ENCODE results near the gene STX8.
A peak's percentile ranks its signal among the peaks of the same experiment; 100 is the strongest.
"Not testable (repeated sequence)": the region's sequence is repeated elsewhere in the genome, so short reads cannot be mapped to it uniquely, and the experiment has no call there.

The STX8 gene

DNA sequence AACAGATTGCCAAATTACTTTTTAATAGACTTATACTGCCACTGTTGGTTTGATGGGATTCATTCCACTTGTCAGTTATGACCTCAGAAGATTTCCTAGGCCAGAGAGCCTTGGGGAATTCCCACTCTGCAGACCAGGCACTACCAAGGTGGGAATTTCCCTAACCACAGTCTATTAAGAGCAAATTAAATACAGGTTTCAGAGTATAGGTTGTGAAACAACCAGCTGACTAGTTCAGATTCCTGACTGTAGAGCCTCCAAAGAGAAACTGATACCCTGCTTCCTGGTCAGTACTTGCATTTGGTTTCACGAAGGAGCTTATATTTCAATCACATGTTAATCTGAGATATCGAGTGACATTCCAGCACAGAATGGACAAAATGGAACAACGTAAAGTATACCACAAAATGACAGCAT is 186.5 kb downstream of the STX8 start:
- DNase-seq (ENCODE audit: low spot score), result no peak

- no peak for DNase-seq (ENCODE audit: low spot score)
These were observed 189.2 kb downstream of the STX8 start for GRCh38 chr17:9386401-9386800.

- DNase-seq (ENCODE audit: low spot score), result no peak
These were observed 191.8 kb downstream of the STX8 start for GRCh38 chr17:9383826-9384225.

DNA sequence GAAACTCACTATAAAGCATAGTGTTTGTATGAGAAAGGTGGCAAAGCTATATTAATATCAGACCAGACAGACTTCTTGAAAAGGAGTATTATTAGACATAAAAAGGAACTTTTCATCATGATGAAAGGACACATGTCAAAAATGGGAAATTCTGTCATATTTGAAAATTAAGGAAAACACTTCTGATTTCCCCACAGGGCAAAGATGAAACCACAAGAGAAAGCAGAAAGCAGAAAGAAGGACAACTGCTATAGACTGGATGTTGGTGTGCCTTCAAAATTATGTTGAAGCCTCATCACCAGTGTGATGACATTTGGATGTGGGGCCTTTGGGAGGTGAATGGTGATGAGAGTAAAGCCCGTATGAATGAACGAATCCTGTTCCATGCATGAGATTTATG is 193.0 kb downstream of the STX8 start:
- no peak for DNase-seq (ENCODE audit: low spot score)

- DNase-seq (ENCODE audit: low spot score), result no peak
These were observed 194.6 kb downstream of the STX8 start for GRCh38 chr17:9381068-9381467.

- no peak for DNase-seq (ENCODE audit: low spot score)
These were observed 195.3 kb downstream of the STX8 start for GRCh38 chr17:9380361-9380760.

GRCh38 chr17:9376177-9376576 is 199.4 kb downstream of the STX8 start:
- not testable (repeated sequence) for DNase-seq (ENCODE audit: low spot score)

GRCh38 chr17:9371019-9371418 is 204.6 kb downstream of the STX8 start:
- peak; percentile 3 for DNase-seq (ENCODE audit: low spot score)

- DNase-seq (ENCODE audit: low spot score), result peak; percentile 33
These were observed 205.2 kb downstream of the STX8 start for GRCh38 chr17:9370467-9370866.

DNA sequence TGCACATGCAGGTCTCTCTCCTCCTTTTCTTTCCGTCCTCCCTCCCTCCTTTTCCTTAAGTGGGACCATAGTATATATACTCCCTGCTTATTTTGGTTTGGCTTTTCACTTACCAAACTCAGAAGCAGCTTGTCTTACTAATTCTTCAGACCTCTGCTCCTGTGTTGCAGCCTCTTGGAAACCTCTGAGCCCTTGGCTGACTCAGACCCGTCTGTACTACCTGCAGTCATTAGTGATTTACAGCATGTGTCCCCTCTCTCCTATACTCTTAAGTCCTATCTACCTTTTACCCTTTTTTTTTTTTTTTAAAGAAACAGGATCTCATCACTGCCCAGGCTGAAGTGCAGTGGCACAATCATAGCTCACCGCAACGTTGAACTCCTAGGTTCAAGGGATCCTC is 207.0 kb downstream of the STX8 start:
- DNase-seq (ENCODE audit: low spot score), result no peak

GRCh38 chr17:9367156-9367555 is 208.5 kb downstream of the STX8 start:
- peak; percentile 37 for DNase-seq (ENCODE audit: low spot score)

GRCh38 chr17:9364837-9365430 is 210.7 kb downstream of the STX8 start:
- DNase-seq (ENCODE audit: low spot score), result no peak

DNA sequence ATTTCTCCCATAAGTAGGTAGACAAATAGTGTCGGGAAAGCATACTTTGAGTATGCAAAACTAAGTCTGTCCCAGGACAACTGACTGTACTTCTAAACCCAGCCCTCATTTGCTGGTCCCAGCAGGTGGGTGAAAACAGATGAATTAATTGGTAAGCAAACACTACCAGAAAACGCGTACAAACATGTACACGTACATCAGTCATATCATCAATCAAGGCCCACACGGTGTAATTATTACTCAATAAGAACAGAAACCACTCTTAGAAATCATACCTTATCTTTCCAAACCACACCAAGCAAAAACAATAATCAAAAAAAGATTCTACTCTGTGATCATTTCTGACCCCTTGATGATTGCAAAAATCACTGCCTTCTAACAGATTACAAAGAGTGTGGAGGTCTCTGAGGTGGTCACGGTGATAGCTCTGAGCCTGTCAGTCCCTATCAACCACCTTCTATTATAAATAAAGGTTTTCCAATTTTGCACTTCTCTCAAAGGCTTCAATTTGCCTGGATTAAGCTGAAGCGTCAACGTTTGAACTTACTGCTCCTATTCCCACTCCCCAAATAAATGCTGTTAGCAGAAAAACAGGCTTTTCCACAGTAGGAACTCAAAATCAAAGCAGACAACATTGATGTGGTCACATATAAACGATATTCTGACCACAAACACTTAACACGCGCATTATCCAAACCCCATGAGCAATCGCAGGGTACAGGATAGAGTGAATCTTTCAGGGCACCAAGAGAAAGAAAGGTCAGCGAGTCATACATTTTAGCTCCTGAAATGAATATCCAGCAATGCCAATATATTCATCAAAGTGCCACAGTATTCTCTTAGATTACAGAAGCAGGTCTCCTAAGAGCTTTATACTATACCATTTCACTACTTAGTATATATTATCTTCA is 211.9 kb downstream of the STX8 start:
- DNase-seq (ENCODE audit: low spot score), result no peak

- no peak for DNase-seq (ENCODE audit: low spot score)
These were observed 214.2 kb downstream of the STX8 start for GRCh38 chr17:9361188-9361955.

GRCh38 chr17:9360677-9361081 is 214.9 kb downstream of the STX8 start:
- DNase-seq (ENCODE audit: low spot score), result no peak

DNA sequence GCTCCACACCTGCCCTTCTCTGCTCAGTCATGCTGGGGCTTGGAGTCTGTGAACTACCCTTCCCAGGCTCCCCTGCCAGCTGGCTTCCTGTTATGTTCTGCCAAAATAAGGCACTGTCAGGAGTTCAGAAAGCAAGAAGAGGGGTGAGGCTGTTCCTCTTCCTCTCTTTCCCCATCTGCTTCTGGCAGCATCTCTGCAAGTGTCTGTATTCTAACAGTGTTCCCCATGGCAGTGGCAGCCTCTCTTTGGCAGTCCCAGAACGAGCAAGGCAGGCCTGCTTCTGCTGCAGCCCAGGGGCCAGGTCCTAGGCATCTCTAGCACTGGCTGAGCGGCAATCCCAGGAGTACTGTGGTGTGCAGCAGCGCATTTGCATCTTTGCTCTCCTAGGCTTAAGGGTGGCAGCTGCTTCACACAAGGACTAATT is 219.1 kb downstream of the STX8 start:
- peak; percentile 82 for DNase-seq (ENCODE audit: low spot score)

DNA sequence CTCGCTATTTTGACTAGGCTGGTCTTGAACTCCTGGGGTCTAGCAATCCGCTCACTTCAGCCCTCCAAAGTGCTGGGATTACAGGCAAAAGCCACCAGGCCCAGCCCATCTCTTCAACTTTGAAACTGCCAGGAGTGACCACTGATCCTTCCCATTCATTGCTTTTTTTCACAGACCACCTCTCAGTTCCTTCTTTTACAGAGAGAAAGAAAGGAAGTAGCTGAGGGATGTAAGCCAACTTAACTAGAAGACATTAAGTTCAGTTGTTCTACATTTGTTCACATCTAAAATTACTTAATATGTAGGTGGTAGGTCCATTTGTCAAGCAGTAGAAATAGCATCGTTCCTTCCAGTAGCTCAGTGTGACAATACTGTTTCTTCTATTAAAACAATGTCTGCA is 219.8 kb downstream of the STX8 start:
- peak; percentile 23 for DNase-seq (ENCODE audit: low spot score)

- DNase-seq (ENCODE audit: low spot score), result not testable (repeated sequence)
These were observed 220.4 kb downstream of the STX8 start for GRCh38 chr17:9355231-9355630.

DNA sequence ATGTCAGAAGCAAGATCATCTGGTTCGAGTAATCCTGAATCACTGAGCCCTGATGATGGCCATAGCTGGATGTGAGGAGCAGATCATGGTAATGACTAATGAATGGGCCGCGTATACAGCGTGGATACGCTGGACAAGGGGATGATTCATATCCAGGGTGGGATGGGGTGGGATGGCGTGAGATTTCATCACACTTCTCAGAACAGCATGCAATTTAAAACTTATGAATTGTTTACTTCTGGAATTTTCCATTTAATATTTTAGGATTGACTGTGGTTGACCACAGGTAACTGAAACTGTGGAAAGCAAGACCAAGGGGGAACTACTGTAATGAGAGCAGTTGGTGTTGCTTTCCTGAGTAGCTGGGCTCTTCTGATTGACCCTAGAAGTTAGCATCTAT is 225.5 kb downstream of the STX8 start:
- no peak for DNase-seq (ENCODE audit: low spot score)

DNA sequence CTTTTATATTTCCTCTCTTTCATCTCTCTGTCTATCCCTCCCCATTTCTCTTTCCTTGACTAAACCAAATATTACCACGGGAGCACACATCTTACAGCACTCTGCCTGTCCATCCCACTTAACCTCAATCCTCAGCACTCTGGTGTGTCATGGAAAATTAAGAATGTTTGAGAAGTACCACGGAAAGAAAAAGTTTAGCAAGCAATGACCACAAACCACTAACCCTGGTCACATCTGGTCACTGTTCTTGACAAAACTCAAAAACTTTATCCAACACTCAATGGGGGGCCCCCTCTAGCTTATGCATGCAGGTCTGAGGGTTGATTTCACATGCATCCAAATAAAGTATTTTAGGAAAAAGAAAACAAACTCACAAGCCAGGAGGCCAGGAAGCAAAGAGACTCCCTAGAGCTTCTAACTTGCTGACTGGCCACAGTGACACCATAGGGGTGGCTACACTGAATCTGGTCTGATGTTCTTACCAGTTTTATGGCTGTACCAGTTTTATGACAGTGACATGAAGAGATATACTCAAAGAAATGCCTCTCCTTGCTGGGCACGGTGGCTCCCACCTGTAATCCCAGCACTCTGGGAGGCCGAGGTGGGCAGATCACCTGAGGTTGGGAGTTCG is 229.2 kb downstream of the STX8 start:
- no peak for DNase-seq (ENCODE audit: low spot score)

- DNase-seq (ENCODE audit: low spot score), result no peak
These were observed 232.1 kb downstream of the STX8 start for GRCh38 chr17:9343516-9343915.

GRCh38 chr17:9342225-9342624 is 233.4 kb downstream of the STX8 start:
- no peak for DNase-seq (ENCODE audit: low spot score)
